ENCODE results near the gene PIP5K1B.

Gene PIP5K1B

GRCh38 chr9:68797116-68797515 is 92.1 kb downstream of the PIP5K1B start:
- no peak for ATAC-seq
- TF ChIP-seq PATZ1 (CRISPR knock-in tag; IDR thresholded peaks at IDR 0.05; ENCODE audit: borderline replicate concordance) = no peak

GRCh38 chr9:68798423-68798822 is 93.4 kb downstream of the PIP5K1B start:
- no peak for TF ChIP-seq PPARA (CRISPR knock-in tag; IDR thresholded peaks at IDR 0.05; ENCODE audit: borderline replicate concordance)
- no peak for TF ChIP-seq PATZ1 (CRISPR knock-in tag; IDR thresholded peaks at IDR 0.05; ENCODE audit: borderline replicate concordance)
- TF ChIP-seq ESRRG (CRISPR knock-in tag; IDR thresholded peaks at IDR 0.05) = no peak
- TF ChIP-seq ISL1 (CRISPR knock-in tag; IDR thresholded peaks at IDR 0.05) = no peak
- no peak for TF ChIP-seq CREB5 (CRISPR knock-in tag; IDR thresholded peaks at IDR 0.05; ENCODE audit: low read depth)
- no peak for TF ChIP-seq RARB (CRISPR knock-in tag; IDR thresholded peaks at IDR 0.05)
- TF ChIP-seq POU6F1 (CRISPR knock-in tag; IDR thresholded peaks at IDR 0.05; ENCODE audit: borderline replicate concordance, low read depth) = no peak
- no peak for TF ChIP-seq ZNF8 (CRISPR knock-in tag; IDR thresholded peaks at IDR 0.05)
- ATAC-seq = no peak

- ATAC-seq = no peak
Observed at GRCh38 chr9:68800836-68801235, 95.8 kb downstream of the PIP5K1B start.

More at GRCh38 chr9:68800836-68801235, 95.8 kb downstream of the PIP5K1B start:
- TF ChIP-seq CSDC2 (CRISPR knock-in tag; IDR thresholded peaks at IDR 0.05) (no peak), RARB (CRISPR knock-in tag; IDR thresholded peaks at IDR 0.05) (no peak), TCF4 (CRISPR knock-in tag; IDR thresholded peaks at IDR 0.05; ENCODE audit: borderline replicate concordance) (no peak), POU6F1 (CRISPR knock-in tag; IDR thresholded peaks at IDR 0.05; ENCODE audit: borderline replicate concordance, low read depth) (no peak), ESRRG (CRISPR knock-in tag; IDR thresholded peaks at IDR 0.05) (no peak), ZFP3 (CRISPR knock-in tag; IDR thresholded peaks at IDR 0.05) (no peak), TSHZ2 (CRISPR knock-in tag; IDR thresholded peaks at IDR 0.05) (no peak), SNAI2 (CRISPR knock-in tag; IDR thresholded peaks at IDR 0.05) (no peak), GLIS3 (CRISPR knock-in tag; IDR thresholded peaks at IDR 0.05) (no peak), CSRNP3 (CRISPR knock-in tag; IDR thresholded peaks at IDR 0.05) (no peak), TOX (CRISPR knock-in tag; IDR thresholded peaks at IDR 0.05; ENCODE audit: borderline replicate concordance) (no peak), OSR1 (CRISPR knock-in tag; IDR thresholded peaks at IDR 0.05) (no peak), ZC3H10 (CRISPR knock-in tag; IDR thresholded peaks at IDR 0.05) (no peak), CREB5 (CRISPR knock-in tag; IDR thresholded peaks at IDR 0.05; ENCODE audit: low read depth) (no peak), PPARA (CRISPR knock-in tag; IDR thresholded peaks at IDR 0.05; ENCODE audit: borderline replicate concordance) (no peak)

All from SK-N-SH treated with all-trans-retinoic acid at 6 μM for 48 hours (cell line).